Subcutaneous adipose tissue (tissue), 4 donors: ENCODE measurements around the gene HMGB1. TPM values are rescaled to one million over a fixed set of nuclear protein-coding genes. Genes with fewer than 3 reads are reported as not detected.

Experiments used
- CTCF ChIP-seq: fragments of 450-650 bp; IDR thresholded peaks from one replicate; pipeline ENCODE4 v1.5.1; 2016; ENCODE audit warnings: low read depth, mild to moderate bottlenecking, control low read depth, antibody characterized with exemption, moderate library complexity
- total RNA-seq, 4 donors: library from RNA; depleted of rRNA; stranded (reverse); fragments of >200 nt; gene quantifications; one replicate each; pipeline ENCODE4 v1.1.0, GENCODE V29; 2016

HMGB1 gene
- total RNA-seq, 4 donors from 2014 or later, result 194 to 234 (median 222) TPM

GRCh38 chr13:30464496-30465342 is 1.0 kb downstream of the HMGB1 start:
- TF ChIP-seq CTCF, result no peak

- no peak for TF ChIP-seq CTCF
These were observed 1.8 kb downstream of the HMGB1 start for GRCh38 chr13:30463787-30464495.

DNA sequence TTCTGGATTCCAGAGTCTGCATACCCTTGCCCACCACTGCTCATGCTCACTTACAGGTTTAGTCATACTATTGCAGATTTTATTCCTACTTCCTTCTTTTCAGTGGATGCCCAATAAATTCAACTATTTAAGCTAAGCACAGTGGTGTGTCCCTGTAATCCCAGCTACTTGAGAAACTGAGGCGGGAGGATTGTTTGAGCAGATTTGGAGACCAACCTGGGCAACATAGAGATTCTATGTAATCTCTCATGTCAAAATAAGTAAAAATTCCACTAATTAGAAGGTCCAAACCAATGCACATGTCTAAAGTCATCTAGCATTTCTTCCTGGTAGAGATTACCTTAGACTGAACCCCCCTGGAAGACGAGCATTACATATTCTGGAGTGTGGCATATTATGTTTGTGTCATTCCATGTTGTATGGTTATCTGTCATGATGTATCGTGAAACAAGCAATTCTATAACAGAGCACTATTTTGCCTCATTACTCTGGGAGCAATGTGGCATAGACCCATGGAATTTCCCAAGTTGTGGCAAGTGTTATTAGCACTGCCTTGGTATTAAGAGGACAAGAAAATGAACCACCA is 8.3 kb downstream of the HMGB1 start:
- TF ChIP-seq CTCF, result no peak

- no peak for TF ChIP-seq CTCF
These were observed 9.4 kb downstream of the HMGB1 start for GRCh38 chr13:30456290-30456689.

DNA sequence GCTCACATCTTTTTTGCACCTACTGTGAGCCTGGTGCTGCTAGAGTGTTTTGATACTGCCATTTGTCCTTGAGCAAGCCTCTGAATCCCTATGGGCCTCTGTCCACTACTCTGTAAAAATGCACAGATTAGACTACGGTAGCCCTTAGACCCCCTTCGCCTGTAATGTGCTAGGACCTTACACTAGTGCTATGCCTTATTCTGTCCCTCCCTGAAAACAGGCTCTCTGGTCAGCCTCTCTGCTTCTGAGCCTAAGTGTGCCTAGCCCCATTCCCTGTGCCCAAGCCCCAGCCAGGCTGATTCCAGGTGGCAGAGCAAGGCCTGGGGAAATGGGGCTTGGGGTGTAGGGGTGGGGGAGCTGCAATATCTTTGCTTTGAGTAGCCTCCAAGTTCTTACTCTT is 10.7 kb downstream of the HMGB1 start:
- no peak for TF ChIP-seq CTCF

DNA sequence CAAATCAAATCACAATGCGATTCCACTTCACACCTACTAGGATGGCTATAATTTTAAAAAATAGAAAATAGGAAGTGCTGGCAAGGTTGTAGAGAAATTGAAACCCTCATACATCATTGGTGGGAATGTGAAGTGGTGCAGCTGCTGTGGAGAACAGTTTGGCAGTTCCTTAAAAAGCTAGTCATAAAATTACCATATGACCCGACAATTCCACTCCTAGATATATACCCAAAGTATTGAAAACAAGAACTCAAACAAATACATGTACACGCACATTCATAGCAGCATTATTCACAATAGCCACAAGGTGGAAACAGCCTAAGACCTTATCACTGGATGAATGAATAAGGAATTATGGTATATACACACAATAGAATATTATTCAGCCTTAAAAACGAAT is 12.0 kb downstream of the HMGB1 start:
- no peak for TF ChIP-seq CTCF

DNA sequence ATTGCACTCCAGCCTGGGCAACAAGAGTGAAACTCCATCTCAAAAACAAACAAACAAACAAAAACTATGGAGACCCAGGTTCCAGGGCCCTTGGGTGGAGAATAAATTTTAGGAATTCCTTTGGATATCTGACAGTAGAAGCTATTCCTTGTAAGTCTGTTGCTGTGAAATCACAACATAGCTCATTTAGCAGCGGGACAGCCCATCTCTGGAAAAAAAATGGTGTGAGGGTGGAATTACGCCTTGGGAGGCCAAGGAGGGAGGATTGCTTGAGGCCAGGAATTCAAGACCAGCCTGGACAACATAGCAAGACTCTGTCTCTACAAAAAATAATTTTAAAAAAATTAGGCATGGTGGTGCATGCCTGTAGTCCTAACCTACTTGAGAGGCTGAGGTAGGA is 15.7 kb downstream of the HMGB1 start:
- no peak for TF ChIP-seq CTCF
